Right atrium auricular region (tissue), 2 donors: ENCODE measurements around the gene BRD3OS. TPM values are rescaled to one million over a fixed set of nuclear protein-coding genes. Genes with fewer than 3 reads are reported as not detected.

ENCODE experiments used
- DNase-seq: peaks from one replicate; pipeline ENCODE4 v3.0.0-alpha.2; 2019; ENCODE audit warnings: low spot score
- H3K27ac ChIP-seq, 2 donors: fragments of 200-600 bp; sonication (generic); 1 replicate in 1 of 2; 2 replicates in 1 of 2; pipeline ENCODE4 v1.5.1; 2016 to 2019
- H3K27me3 ChIP-seq, 2 donors: fragments of 200-600 bp; sonication (generic); one replicate each; pipeline versions ENCODE4 v1.5.1 to v1.6.0; 2017 to 2019
- H3K36me3 ChIP-seq: fragments of 200-600 bp; sonication (generic); one replicate; pipeline ENCODE4 v1.5.1; 2016
- H3K4me1 ChIP-seq, 2 donors: fragments of 200-600 bp; sonication (generic); one replicate each; pipeline versions ENCODE4 v1.5.1 to v1.6.0; 2017 to 2019
- H3K4me3 ChIP-seq, 2 donors: fragments of 200-600 bp; sonication (generic); 1 replicate in 1 of 2; 2 replicates in 1 of 2; pipeline ENCODE4 v1.5.1; 2017 to 2019; ENCODE audit warnings: mild to moderate bottlenecking in 1 of 2, moderate library complexity in 1 of 2
- H3K9me3 ChIP-seq, 2 donors: fragments of 200-600 bp; sonication (generic); one replicate each; pipeline ENCODE4 v1.5.1; 2019
- CTCF ChIP-seq, 2 donors: fragments of 200-600 bp; sonication (generic); IDR thresholded peaks; one replicate each; pipeline ENCODE4 v1.5.1; 2019; ENCODE audit warnings: antibody characterized with exemption in 2 of 2
- total RNA-seq, 2 donors: library from RNA; depleted of rRNA; stranded (reverse); fragments of >200 nt; gene quantifications; one replicate each; pipeline ENCODE4 v1.1.0, GENCODE V29; 2016

The BRD3OS gene
- total RNA-seq, 2 donors from 2014 or later = 7.8 to 11.2 TPM

GRCh38 chr9:133978226-133978898, 46.9 kb upstream of the BRD3OS start:
- Histone ChIP-seq H3K4me1 (peaks cover 0 to 17% of the 10 kb centered on the region in 2 donors), H3K9me3 (no peaks in the 10 kb centered on the region), H3K36me3 (no peaks in the 10 kb centered on the region), H3K27me3 (no peaks in the 10 kb centered on the region), H3K4me3 (no peak overlapping the region), H3K27ac (no peak overlapping the region)
- TF ChIP-seq CTCF (IDR thresholded peaks at IDR 0.05) = no peak
- DNase-seq = no peak

GRCh38 chr9:133978899-133979272, 46.4 kb upstream of the BRD3OS start:
- TF ChIP-seq CTCF (IDR thresholded peaks at IDR 0.05) = no peak
- Histone ChIP-seq H3K9me3 (no peaks in the 10 kb centered on the region), H3K27ac (no peak overlapping the region), H3K27me3 (no peaks in the 10 kb centered on the region), H3K4me1 (peaks cover 0 to 17% of the 10 kb centered on the region in 2 donors), H3K4me3 (peak overlapping the region; percentile 3 to 38), H3K36me3 (no peaks in the 10 kb centered on the region)
- no peak for DNase-seq

DNA sequence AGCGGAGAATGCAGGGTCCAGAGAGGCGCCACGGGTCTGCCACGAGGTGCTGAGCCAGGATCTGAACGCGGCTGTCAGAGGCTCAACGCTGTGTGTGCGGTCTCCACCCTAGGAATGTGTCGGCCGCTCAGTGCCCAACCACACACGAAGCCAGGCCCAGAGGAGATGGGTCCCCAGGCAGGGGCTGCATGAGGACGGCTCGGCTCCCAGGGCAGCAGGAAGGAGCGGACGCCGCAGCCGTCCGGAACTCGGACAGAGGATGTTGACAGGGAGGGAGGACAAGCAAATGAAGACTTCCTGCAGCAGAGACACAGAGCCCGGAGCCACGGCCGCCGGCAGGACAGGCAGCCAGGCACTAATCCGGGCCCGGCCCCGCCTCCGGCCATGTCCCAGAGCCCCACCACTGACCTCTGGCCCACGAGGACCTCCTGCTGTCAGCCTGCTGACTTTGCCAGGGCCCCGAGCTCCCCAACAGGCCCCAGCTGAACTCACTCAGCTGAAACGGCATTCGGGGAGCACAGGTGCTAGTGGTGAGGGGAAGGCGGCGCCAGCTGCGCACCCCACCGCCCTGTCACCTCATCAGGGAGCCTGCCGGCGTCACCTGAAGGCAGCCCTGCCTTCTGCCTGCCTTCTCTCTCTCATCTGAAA, 45.9 kb upstream of the BRD3OS start:
- peak overlapping the region; percentile 3 to 38 for H3K4me3 ChIP-seq
- no peak overlapping the region for H3K27ac ChIP-seq
- no peak for DNase-seq
- no peaks in the 10 kb centered on the region for H3K9me3 ChIP-seq
- H3K36me3 ChIP-seq = no peaks in the 10 kb centered on the region
- no peak for TF ChIP-seq CTCF (IDR thresholded peaks at IDR 0.05)
- peaks cover 0 to 17% of the 10 kb centered on the region in 2 donors for H3K4me1 ChIP-seq
- H3K27me3 ChIP-seq = no peaks in the 10 kb centered on the region

DNA sequence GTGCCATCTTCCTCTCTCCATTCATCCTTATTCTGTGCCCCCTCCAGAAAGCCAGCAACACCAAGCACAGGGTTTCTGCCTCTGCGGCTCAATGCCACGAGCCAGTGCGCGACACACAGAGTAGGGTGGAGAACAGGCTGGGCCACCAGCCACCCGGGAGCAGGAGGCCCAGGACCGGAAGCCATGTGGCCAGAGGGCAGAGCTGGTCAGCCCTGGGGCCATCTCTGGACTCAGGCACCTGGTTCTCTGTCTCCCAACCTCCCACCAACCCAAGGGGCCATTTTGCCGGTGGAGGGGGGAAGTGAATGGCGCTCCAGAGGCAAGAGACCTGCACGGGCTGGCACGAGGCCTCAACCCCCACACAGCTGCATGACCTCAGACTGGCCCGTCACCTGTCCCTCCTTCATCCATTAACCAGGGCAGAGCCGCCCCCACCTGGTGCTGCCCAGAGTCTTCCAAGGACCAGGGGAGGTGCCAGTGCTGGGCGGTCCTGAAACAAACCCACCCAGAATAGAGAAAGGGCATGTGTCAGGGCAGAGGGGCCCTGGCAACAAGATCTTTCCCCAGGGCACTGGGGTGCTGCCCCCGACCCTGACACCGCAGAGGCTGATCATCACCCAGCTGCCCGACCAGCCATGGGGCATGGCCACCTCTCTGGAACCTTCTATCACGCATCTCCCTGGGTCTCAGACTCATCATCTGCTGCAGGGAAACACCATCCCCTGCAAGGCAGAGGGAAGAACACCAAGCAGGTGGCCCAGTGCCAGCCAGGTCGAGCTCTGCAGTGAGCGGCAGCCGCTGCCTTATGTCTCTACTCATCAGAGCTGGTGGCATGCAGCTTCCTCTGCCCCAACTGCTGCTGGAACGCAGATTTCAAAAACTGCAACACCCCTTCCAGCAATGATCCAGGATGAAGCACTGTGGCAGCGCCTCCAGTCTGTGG, 45.1 kb upstream of the BRD3OS start:
- no peak for DNase-seq
- H3K27me3 ChIP-seq = no peaks in the 10 kb centered on the region
- peaks cover 0 to 17% of the 10 kb centered on the region in 2 donors for H3K4me1 ChIP-seq
- peak overlapping the region in 1 of 2 donors; percentile 38 for H3K4me3 ChIP-seq
- H3K36me3 ChIP-seq = no peaks in the 10 kb centered on the region
- no peak overlapping the region for H3K27ac ChIP-seq
- no peaks in the 10 kb centered on the region for H3K9me3 ChIP-seq
- TF ChIP-seq CTCF (IDR thresholded peaks at IDR 0.05) = no peak

DNA sequence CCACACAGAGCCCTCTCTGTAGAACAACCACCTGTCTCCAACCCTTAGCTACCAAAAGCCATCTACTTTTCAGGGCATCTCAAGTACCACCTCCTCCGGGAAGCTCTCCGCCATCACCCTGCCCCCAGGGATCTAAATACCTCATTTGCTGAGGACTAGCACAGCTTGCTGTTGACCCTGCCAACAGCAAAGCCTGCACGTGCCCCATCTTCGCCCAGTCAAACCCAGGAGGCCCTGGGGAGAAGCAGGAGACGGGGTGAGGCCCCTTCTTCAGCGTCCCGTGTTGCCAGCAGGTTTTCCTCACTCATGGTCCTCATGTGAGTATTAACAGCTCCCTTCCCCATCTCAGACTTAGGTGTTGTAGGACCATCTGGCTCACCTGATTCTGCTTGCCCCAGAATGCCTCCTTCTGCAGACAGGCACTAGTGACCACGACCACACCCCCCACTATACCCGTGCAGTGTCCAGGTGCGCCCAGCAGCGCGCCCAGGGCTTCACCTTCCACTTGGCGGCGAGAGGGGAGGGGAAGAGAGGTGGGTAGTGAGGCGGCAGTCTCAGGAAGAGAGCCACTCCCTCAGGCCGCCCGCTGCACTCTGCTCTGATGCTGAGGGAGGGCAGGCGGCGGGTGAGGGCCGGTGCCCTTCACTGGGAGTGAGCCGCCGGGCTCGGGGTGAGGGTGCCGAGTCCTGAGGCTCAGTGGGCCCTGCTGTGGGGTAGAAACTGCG, 44.3 kb upstream of the BRD3OS start:
- no peaks in the 10 kb centered on the region for H3K9me3 ChIP-seq
- DNase-seq = no peak
- no peaks in the 10 kb centered on the region for H3K27me3 ChIP-seq
- H3K4me1 ChIP-seq = peaks cover 0 to 17% of the 10 kb centered on the region in 2 donors
- no peak overlapping the region for H3K27ac ChIP-seq
- no peaks in the 10 kb centered on the region for H3K36me3 ChIP-seq
- TF ChIP-seq CTCF (IDR thresholded peaks at IDR 0.05) = no peak
- H3K4me3 ChIP-seq = no peak overlapping the region
